ENCODE data around the gene RELB. TPM values are rescaled to one million over a fixed set of nuclear protein-coding genes. Genes with fewer than 3 reads are reported as not detected.

RELB gene
- total RNA-seq, 1 donor from 2014 or later, result 18.7 TPM

- no peaks in the 10 kb centered on the region for H3K9me3 Mint-ChIP-seq
- no peaks in the 10 kb centered on the region for H3K36me3 Mint-ChIP-seq
- no peak overlapping the region for H3K4me3 Mint-ChIP-seq
- DNase-seq (ENCODE audit: low spot score in 2 of 2, unreplicated experiment in 2 of 2), result no peak
- H3K27ac Mint-ChIP-seq, result no peak overlapping the region
- no peaks in the 10 kb centered on the region for H3K27me3 Mint-ChIP-seq (ENCODE audit: low read depth)
- TF ChIP-seq, protein P1, sequence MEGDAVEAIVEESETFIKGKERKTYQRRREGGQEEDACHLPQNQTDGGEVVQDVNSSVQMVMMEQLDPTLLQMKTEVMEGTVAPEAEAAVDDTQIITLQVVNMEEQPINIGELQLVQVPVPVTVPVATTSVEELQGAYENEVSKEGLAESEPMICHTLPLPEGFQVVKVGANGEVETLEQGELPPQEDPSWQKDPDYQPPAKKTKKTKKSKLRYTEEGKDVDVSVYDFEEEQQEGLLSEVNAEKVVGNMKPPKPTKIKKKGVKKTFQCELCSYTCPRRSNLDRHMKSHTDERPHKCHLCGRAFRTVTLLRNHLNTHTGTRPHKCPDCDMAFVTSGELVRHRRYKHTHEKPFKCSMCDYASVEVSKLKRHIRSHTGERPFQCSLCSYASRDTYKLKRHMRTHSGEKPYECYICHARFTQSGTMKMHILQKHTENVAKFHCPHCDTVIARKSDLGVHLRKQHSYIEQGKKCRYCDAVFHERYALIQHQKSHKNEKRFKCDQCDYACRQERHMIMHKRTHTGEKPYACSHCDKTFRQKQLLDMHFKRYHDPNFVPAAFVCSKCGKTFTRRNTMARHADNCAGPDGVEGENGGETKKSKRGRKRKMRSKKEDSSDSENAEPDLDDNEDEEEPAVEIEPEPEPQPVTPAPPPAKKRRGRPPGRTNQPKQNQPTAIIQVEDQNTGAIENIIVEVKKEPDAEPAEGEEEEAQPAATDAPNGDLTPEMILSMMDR (IDR thresholded peaks at IDR 0.05; ENCODE audit: unreplicated experiment), result no peak
- no peaks in the 10 kb centered on the region for H3K4me1 Mint-ChIP-seq
Observed at GRCh38 chr19:45019187-45019586, 17.9 kb downstream of the RELB start.

DNA sequence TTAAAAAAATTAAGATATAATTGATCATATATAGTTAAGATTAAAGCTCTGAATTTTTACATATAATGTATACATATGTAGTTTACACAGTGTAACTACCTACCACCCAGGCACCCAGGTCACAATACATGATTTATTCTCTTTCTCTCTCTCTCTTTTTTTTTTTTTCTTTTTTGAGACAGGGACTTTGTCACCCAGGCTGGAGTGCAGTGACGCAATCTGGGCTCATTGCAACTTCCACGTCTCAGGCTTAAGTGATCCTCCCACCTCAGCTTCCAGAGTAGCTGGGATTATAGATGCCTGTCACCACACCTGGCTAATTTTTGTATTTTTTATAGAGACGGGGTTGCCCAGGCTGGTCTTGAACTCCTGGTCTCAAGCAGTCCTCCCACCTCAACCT is 18.8 kb downstream of the RELB start:
- Mint-ChIP-seq H3K4me1 (no peaks in the 10 kb centered on the region), H3K27ac (no peak overlapping the region), H3K4me3 (no peak overlapping the region), H3K36me3 (peaks cover 2% of the 10 kb centered on the region), H3K9me3 (no peaks in the 10 kb centered on the region), H3K27me3 (ENCODE audit: low read depth) (no peaks in the 10 kb centered on the region)
- TF ChIP-seq, protein P1 (IDR thresholded peaks at IDR 0.05; ENCODE audit: unreplicated experiment), result no peak
- no peak for DNase-seq (ENCODE audit: low spot score in 2 of 2, unreplicated experiment in 2 of 2)

- H3K27me3 Mint-ChIP-seq (ENCODE audit: low read depth), result no peaks in the 10 kb centered on the region
- no peaks in the 10 kb centered on the region for H3K9me3 Mint-ChIP-seq
- no peaks in the 10 kb centered on the region for H3K4me1 Mint-ChIP-seq
- no peak overlapping the region for H3K27ac Mint-ChIP-seq
- TF ChIP-seq, protein P1 (IDR thresholded peaks at IDR 0.05; ENCODE audit: unreplicated experiment), result no peak
- no peak overlapping the region for H3K4me3 Mint-ChIP-seq
- DNase-seq (ENCODE audit: low spot score in 2 of 2, unreplicated experiment in 2 of 2), result no peak
- peaks cover 2% of the 10 kb centered on the region for H3K36me3 Mint-ChIP-seq
Observed at GRCh38 chr19:45021971-45022370, 20.7 kb downstream of the RELB start.

DNA sequence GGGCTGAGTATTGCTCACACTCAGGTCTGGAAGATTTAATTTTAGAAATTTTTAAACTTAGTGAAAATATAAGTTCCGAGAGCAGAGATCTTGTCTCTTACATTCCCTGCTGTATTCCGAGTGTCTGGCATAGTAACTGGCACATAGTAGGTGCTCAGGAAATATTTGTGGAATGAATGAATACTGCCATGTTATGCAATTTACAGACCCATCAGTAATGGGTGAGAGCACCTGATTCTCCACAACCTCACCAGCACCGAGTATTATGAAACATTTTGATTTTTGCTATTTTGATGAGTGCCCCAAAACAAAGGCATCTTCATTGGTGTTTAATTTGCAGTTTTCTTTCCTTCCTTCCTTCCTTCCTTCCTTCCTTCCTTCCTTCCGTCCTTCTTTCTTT is 21.8 kb downstream of the RELB start:
- no peaks in the 10 kb centered on the region for H3K9me3 Mint-ChIP-seq

DNA sequence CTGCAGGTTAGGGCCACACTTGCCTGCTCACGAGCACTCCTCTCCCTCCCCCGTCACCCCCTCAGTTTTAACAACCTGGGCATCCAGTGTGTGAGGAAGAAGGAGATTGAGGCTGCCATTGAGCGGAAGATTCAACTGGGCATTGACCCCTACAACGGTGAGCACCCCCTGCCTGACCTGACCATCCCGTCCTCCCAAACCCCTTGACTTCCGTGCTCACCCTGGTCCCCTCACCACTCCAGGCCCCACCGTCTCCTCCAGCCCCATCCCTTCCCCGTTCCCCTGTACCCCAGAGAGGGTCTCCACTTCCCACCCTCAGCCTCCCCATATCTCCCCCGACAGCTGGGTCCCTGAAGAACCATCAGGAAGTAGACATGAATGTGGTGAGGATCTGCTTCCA is 24.0 kb downstream of the RELB start:
- no peak for DNase-seq (ENCODE audit: low spot score in 2 of 2, unreplicated experiment in 2 of 2)
- H3K36me3 Mint-ChIP-seq, result peaks cover 7% of the 10 kb centered on the region
- no peak overlapping the region for H3K4me3 Mint-ChIP-seq
- H3K27me3 Mint-ChIP-seq (ENCODE audit: low read depth), result no peaks in the 10 kb centered on the region
- no peaks in the 10 kb centered on the region for H3K4me1 Mint-ChIP-seq
- no peaks in the 10 kb centered on the region for H3K9me3 Mint-ChIP-seq
- TF ChIP-seq, protein P1 (IDR thresholded peaks at IDR 0.05; ENCODE audit: unreplicated experiment), result no peak
- H3K27ac Mint-ChIP-seq, result no peak overlapping the region

More for the DNA sequence above, 21.8 kb downstream of the RELB start:
- DNase-seq (ENCODE audit: low spot score in 2 of 2, unreplicated experiment in 2 of 2), result no peak
- no peaks in the 10 kb centered on the region for H3K27me3 Mint-ChIP-seq (ENCODE audit: low read depth)
- TF ChIP-seq, protein P1 (IDR thresholded peaks at IDR 0.05; ENCODE audit: unreplicated experiment), result no peak
- no peak overlapping the region for H3K4me3 Mint-ChIP-seq
- peaks cover 6% of the 10 kb centered on the region for H3K36me3 Mint-ChIP-seq
- no peak overlapping the region for H3K27ac Mint-ChIP-seq
- H3K4me1 Mint-ChIP-seq, result no peaks in the 10 kb centered on the region

DNA sequence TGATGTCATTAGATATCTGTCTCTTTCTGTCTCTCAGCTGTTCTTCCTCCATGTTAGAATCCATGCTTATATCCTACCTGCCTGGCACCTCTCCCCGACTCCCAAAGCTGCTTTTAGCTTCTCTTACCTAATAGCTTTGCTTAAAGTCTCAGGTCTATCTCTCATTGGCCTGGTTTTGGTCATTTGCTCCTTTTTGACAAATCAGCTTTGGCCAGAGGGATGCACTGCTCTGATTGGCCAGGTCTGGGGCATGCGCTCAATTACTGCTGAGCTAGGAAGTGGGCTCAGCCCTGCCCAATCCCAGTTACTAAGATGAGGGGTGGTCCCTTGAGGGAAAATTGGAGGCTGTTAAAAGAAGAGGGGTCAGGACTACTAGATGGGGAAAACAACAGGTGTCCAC is 26.1 kb downstream of the RELB start:
- H3K27me3 Mint-ChIP-seq (ENCODE audit: low read depth), result no peaks in the 10 kb centered on the region
- TF ChIP-seq, protein P1 (IDR thresholded peaks at IDR 0.05; ENCODE audit: unreplicated experiment), result no peak
- H3K27ac Mint-ChIP-seq, result no peak overlapping the region
- H3K4me3 Mint-ChIP-seq, result no peak overlapping the region
- H3K36me3 Mint-ChIP-seq, result peaks cover 18% of the 10 kb centered on the region
- no peaks in the 10 kb centered on the region for H3K9me3 Mint-ChIP-seq
- DNase-seq (ENCODE audit: low spot score in 2 of 2, unreplicated experiment in 2 of 2), result no peak
- H3K4me1 Mint-ChIP-seq, result no peaks in the 10 kb centered on the region

All from mesothelial cell of epicardium (in vitro differentiated cells).